Left renal pelvis (tissue), 4 donors: ENCODE results near the gene B3GALT5. TPM values are rescaled to one million over a fixed set of nuclear protein-coding genes. Genes with fewer than 3 reads are reported as not detected.

ENCODE experiments used
- DNase-seq, 4 donors: peaks; one replicate each; pipeline ENCODE4 v3.0.0-alpha.2; 2013; ENCODE audit warnings: low read depth in 4 of 4, low spot score in 3 of 4
- polyA plus RNA-seq, 4 donors: library from polyadenylated mRNA; unstranded; fragments of 120-200 nt; gene quantifications; one replicate each; pipeline ENCODE4 v1.2.1, GENCODE V29; 2013; ENCODE audit not compliant: insufficient read length in 4 of 4

B3GALT5 gene
- polyA plus RNA-seq, 4 donors, result 0.34 to 1.9 (median 1.4) TPM

GRCh38 chr21:39602793-39603192, 9.9 kb upstream of the B3GALT5 start:
- no peak for DNase-seq

DNA sequence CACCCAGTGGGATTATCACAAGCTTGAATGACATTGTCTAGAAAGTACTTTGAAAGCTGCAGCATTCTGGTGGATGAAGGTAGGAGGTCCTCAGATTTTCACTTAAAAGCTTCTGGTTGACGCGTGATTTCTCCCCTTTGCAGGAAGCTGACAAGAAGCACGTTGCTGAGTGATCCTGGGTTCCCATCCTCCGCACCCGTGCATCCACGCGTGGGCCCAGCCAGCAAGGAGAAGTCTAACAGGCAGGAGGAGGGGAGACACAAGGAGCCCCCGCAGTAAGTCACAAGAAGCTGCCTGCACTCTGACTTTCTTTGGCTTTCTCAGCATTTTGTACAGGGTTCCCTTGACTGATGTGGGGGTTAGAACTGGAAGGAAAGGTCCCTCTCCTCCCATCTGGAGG, 7.8 kb upstream of the B3GALT5 start:
- no peak for DNase-seq

GRCh38 chr21:39610703-39611102, 2.0 kb upstream of the B3GALT5 start:
- no peak for DNase-seq

- no peak for DNase-seq
Observed at GRCh38 chr21:39611551-39612190, 1.1 kb upstream of the B3GALT5 start.

GRCh38 chr21:39613041-39613934, 548 bp downstream of the B3GALT5 start:
- DNase-seq, result no peak

DNA sequence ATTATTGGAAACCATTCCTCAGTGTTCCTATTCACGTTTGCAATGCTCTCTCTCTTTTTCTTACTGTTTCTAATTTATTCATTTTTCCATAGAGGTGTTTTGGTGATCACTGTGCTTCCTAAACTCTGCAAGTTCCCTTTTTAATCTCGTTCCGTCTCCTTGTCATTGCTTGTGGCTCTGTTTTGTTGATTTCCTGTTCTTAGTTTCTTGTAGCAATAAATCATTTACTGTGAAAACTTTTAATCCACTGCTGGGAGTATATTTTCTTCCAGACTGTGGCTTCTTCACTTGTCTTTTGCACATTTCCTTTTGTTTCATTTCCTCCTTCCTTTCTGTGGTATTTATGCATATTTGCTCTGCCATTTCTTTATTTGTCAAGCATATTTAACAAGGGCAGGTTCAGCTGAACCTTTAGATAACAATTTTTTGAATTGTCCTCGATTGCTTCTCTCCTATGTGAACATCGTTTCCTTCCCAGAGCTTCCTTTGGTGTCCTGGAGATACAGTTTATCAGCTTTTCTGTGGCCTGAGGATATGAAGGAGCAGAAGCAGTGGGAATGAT, 3.6 kb downstream of the B3GALT5 start:
- DNase-seq, result no peak

GRCh38 chr21:39620856-39621255, 8.1 kb downstream of the B3GALT5 start:
- DNase-seq, result no peak

DNA sequence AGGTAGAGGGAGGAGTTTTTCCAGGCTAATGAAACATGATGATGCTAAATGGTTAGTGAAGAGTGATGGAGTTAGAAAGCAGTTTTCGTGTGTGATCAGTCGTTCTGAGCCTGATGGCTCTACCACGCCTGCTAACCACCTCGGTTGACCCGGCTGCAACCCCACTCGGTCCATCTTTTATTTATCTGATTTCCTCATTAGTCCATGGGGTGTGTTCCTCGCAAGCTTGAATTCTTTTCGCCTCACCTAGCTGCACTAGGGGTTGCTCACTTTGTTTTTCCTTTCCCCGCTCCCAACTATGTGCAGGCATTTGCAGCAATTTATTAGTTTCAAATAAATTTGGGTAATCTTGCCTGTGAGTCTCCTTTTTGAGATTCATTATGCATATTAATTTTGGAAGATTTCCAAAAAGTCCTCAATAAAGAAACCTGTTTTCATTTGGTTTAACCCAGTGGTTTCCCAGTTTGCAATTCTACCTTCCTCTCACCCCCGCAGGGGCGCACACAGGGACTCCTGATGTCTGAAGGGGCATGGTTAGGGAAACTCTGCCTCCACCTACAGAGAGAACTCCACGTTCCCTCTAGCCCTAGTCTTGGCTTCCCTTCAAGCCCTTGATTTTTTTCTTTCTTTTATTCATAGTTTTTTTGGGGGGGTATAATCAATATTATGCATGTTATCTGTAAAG, 12.6 kb downstream of the B3GALT5 start:
- no peak for DNase-seq

DNA sequence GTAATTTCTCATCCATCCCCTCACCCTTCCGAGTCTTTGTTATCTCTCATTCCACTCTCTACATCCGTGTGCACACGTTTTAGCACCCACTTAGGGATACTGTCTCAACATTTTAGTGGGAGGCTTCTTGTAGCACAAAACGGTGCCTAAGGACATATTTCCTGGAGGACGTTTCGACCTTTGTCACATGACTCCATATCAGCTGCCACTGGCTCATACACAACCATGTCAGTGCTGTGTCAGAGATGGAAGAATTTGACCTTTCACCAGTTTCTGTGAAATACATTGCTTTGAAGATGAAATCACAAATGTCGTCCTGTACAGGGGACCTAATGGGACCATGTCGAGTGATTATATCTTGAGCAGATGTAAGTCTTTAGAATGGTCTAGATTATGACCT, 15.6 kb downstream of the B3GALT5 start:
- no peak for DNase-seq

DNA sequence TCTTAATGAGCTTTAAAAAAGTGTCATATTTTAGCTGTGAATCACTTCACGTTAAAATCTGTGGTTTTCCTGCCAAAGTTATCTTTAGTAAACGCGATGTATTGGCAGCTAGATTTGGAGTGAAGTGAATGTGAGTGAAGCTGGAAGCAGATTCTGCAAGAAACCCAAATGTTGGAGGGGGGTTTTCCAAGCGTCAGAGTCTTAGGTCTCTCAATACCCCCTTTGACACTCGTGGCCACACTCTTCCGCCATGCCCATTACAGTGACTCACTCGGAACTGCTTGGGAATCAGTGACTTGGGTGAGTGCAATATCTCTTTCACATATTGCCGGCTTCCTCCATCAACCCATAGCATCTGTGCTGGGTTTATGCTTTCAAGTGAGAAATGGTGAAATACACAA, 17.5 kb downstream of the B3GALT5 start:
- no peak for DNase-seq

DNA sequence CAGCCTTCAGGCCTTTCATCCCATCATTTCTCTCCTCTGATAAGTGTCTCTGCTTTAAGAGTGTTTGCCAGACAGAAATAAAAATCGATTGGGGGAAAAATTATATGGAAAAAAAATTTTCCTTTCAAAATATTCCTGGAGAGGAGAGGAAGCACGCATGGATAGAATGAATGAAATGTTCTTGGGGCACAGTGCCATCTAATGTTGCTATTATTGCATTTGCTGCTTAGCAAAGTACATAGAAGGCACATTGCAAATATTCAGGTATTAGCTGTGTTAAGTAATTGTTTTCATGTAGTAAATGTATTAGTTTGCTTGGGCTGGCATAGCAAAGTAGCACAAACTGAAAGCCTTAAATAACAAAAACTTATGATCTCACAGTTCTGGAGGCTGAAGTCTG, 18.1 kb downstream of the B3GALT5 start:
- no peak for DNase-seq

DNA sequence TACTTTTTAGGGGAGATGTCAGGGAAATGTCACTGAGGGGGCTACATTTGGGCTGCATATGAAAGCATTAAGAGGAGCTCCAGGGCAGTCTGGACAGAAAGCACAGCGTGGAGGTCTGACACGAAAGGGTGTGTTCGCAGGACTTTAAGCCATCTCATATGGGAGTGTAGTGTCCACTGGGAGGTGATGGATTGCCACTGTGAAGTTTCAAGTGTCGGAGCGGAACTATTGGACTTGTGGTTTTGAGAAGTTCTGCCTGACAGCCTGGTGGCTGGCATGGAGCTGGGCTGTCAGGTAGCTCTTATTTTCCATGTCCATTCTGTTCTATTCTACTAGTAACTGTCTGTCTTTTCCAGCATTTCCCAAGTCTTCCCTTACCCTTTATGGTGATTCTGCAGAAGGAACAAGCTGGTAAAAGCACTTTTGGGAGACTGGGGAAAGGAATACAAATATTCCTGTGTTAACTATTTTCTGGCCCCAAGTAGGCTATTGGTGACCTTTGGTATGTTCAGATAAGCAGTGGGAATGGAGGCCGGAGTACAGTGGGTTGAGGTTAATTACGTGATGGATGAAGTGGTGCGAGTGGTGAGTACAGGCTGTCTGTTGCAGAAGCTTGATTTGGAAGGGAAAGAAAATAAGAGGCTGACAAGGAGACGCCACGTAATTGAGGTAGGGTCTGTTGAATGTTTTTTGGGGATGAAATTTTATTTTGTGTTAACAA, 19.3 kb downstream of the B3GALT5 start:
- no peak for DNase-seq

GRCh38 chr21:39632796-39633442, 20.2 kb downstream of the B3GALT5 start:
- DNase-seq, result no peak

DNA sequence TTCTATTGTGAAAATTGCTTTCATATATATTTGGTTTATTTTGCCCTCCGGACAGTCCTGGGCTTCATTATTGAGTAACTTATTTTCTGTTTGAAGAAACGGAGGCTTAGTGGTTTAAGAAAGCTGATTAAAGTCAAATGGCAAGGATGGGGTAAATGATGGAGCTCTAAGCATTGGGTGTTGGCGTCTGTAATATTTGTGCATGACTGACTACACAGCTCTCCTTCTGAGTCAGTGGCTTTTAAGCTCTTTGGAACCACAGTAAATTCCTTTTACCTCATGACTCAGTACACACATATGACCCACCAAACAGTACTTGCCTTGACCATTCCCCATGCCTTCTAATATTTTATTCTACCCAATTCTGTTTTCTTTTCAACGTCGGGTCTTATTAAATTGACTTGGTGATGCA, 21.0 kb downstream of the B3GALT5 start:
- no peak for DNase-seq

DNA sequence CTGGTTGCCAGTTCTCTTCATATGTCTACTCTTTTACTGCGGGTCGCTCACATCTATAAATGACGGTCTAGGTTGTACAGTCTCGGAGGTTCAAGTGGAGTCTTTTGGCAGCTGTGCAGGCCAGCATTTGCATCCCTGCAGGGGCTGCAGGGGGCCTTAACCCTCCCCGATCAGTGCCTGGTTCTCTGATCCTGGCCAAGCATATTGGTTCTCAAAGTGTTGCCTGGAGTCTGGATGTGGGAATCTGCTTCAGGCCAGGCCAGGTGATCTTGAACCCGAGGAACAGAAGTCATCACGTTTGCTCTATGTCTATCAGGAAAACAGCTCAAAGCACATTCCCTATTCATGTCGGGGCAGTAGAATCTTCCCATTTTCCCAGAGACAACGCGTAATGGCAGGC, 21.8 kb downstream of the B3GALT5 start:
- no peak for DNase-seq

- DNase-seq, result no peak
Observed at GRCh38 chr21:39637197-39637970, 24.6 kb downstream of the B3GALT5 start.

DNA sequence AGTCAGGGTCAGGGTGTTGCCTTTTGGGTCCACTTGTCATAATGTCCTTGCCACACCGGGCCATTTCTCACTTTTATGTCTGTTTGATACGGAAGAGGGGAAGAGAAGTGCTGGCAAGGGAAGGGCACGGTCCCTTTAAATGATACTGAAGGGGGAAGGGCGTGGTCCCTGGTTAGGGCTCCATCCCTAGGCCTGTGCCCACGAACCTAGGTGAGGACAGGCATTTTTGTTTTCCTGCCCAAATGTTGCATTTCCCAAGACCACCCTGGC, 25.2 kb downstream of the B3GALT5 start:
- no peak for DNase-seq

DNA sequence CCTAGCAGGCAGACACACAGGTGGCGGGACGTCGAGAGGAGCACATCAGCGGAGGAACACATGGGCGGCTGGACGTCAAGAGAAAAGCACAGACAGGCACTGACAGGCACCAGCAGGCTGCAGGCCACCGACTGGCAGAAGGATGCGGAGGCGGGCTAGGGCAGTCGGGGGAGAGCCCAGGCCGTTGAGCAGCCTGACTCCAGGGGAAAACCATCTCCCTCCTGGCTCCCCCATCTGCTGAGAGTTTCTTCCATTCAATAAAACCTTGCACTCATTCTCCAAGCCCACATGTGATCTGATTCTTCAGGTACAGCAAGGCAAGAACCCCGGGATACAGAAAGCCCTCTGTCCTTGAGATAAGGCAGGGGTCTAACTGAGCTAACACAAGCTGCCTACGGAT, 25.5 kb downstream of the B3GALT5 start:
- DNase-seq, result no peak

DNA sequence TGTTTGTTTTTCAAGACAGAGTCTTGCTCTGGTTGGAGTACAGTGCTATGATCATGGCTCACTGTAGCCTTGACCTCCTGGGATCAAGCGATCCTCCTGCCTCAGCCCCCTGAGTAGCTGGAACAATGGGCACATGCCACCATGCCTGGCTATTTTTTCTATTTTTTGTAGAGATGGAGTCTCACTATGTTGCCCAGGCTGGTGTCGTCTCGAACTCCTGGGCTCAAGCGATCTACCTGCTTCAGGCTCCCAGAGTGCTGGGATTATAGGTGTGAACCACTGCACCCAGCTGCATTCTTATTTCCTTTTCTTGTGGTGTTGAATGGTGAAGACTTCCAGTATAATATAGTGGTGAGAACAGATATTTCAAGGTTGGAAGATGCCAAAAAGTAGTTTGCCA, 28.0 kb downstream of the B3GALT5 start:
- no peak for DNase-seq
